Measurements from ENCODE around the gene EGFLAM.

GRCh38 chr5:38286002-38286401, 27.6 kb downstream of the EGFLAM start:
- TF ChIP-seq CTCF (conservative IDR thresholded peaks at IDR 0.05; ENCODE audit: low read depth, low read length) = no peak
- no peak for TF ChIP-seq EZH2 (IDR thresholded peaks at IDR 0.05; ENCODE audit: borderline replicate concordance, low read depth, low read length, poor library complexity, severe bottlenecking)
